GM10266 (cell line): ENCODE measurements around the gene CCL5.
A peak's percentile ranks its signal among the peaks of the same experiment; 100 is the strongest.
"Not testable (repeated sequence)": the region's sequence is repeated elsewhere in the genome, so short reads cannot be mapped to it uniquely, and the experiment has no call there.

Source experiments
- DNase-seq: peaks from one replicate; pipeline ENCODE4 v3.0.0; 2012; ENCODE audit errors: extremely low spot score
- TF ChIP-seq, protein P1 (sequence below): IDR thresholded peaks from 2 replicates; pipeline ENCODE4 v1.5.1; 2012; ENCODE audit warnings: mild to moderate bottlenecking, low read depth; ENCODE audit not compliant: control insufficient read depth, insufficient read depth; ENCODE audit errors: missing control alignments

CCL5 gene

DNA sequence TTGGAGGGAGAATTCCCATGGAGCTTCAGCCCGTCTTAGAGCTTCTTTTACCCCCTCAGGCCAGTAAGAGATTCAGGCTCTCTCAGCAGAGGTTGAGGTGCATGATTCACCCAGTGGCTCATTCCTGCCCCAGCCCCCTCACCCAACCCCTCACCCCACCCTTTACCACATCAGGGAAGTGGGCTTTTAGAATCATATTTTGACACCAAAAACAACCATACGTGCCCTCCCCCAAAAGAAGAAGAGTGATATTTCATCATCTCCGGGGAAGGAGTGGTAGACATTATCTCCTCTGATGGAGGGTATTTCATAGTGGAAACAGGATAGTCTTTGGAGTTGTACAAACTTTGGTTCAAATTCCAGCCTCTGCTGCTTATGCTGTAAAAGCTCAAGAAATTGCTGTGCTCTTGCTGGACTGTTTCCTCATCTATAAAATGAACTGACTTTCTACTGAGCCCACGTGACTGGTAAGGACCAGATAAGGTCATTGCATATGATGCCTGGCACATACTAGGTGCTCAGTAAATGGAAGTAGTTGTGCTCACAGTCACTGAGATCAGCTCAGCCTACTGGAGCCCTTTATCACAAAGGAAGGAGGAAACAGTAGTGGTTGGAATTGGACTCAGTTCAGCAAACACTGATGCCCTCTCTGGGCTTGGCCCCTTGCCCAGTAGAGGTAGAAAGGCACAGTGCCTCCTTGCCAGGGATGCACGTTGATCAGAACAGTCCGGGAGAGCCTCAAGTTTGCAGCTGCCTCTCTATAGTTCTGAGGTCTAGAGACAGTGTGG lies 18.3 kb upstream of the CCL5 start:
- no peak for DNase-seq
- TF ChIP-seq, protein P1, sequence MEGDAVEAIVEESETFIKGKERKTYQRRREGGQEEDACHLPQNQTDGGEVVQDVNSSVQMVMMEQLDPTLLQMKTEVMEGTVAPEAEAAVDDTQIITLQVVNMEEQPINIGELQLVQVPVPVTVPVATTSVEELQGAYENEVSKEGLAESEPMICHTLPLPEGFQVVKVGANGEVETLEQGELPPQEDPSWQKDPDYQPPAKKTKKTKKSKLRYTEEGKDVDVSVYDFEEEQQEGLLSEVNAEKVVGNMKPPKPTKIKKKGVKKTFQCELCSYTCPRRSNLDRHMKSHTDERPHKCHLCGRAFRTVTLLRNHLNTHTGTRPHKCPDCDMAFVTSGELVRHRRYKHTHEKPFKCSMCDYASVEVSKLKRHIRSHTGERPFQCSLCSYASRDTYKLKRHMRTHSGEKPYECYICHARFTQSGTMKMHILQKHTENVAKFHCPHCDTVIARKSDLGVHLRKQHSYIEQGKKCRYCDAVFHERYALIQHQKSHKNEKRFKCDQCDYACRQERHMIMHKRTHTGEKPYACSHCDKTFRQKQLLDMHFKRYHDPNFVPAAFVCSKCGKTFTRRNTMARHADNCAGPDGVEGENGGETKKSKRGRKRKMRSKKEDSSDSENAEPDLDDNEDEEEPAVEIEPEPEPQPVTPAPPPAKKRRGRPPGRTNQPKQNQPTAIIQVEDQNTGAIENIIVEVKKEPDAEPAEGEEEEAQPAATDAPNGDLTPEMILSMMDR: no peak

DNA sequence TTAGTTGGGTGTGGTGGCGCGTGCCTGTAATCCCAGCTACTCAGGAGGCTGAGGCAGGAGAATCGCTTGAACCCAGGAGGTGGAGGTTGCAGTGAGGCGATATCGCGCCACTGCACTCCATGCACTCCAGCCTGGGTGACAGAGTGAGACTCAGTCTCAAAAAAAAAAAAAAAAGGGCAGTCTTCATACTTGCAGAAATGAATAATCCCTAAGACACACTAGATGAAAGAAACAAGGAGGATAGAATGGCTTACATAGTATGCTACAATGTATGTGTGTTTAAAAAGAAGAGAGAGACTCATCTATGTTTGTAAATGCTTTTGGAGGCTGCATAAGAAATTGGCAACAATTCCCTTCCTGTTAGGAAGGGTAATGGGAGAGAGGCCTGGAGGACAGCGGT lies 17.6 kb upstream of the CCL5 start:
- DNase-seq: not testable (repeated sequence)

DNA sequence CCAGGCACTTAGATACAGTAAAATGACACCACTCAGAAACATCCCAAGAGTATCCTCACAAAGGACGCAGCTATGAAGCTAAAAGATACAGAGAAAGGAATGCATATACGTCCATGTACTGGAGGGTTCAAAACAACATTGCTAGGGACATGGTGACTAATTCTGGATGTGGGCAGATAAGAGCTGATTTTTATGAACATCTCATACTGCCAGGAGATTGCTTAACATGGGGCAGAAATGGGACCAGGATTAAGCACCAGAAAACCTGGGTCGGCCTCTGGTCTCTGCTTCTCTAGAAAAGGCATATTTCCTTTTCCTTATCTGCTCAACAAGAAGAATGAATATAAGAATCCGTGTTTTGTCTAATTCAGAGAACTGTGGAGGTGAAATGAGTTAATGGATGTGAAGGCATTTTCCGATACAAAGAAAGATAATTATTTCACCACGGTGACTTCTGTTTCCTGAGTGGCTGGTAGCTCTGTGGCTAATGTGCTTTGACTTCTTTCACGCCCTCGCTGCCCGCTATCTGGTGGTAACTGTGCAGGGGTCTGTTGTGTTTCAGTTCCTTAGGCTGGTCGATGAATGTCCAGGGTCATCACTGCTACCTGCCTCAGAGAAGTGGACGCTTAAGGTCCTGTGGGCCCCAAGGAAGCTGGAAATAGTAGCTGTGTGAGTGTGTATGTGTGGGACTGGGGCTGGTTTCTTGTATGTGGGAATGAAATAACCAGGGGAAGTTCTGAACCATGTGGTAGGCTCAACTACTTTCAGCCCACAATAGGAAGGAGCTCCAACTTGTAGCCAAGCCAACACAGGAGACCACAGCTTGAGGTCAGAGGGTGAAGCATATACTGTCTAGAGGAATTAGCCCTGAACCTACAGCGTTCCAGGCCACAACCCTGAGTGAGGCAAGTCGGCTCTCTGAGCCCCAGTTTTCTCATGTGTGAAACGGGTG lies 15.8 kb upstream of the CCL5 start:
- TF ChIP-seq, protein P1: no peak
- DNase-seq: peak; percentile 40

DNA sequence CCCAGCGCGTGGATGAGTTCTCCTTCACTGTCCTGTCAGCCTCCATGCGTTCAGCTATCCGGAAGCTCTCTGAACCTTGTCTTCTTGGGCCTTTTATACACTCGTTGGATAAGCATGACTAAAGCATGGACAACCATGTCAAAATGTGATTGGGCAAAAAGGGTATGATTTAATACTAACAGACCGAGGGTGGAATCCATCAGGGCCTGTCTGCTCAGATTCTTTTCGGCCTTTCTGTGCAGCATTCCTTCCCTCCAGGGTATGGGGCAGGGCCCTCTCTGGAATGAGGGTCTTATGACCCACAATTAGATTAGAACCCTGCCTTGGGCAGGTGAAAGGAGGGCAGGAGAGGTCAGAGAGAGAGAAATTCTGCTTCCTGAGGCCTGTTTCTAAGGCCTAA lies 14.0 kb upstream of the CCL5 start:
- no peak for DNase-seq
- TF ChIP-seq, protein P1: no peak

DNA sequence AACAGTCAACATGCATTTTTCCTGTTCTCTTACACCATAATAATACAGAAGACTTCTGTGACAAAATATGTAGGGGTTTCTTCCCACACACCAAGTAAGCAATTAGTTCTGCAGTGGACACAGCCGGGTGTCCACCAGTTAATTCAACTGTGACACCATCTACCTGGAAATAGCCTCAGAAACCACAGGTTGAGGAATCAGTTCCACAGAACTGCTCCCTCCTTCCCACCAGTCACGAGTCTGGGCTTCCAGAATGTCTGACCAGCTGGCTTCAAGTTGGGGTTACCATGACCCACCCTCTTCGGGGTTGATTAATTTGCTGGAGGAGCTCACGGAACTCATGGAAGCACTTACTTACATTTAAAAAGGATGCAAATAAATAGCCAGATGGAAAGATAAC lies 13.6 kb upstream of the CCL5 start:
- TF ChIP-seq, protein P1: no peak
- no peak for DNase-seq

DNA sequence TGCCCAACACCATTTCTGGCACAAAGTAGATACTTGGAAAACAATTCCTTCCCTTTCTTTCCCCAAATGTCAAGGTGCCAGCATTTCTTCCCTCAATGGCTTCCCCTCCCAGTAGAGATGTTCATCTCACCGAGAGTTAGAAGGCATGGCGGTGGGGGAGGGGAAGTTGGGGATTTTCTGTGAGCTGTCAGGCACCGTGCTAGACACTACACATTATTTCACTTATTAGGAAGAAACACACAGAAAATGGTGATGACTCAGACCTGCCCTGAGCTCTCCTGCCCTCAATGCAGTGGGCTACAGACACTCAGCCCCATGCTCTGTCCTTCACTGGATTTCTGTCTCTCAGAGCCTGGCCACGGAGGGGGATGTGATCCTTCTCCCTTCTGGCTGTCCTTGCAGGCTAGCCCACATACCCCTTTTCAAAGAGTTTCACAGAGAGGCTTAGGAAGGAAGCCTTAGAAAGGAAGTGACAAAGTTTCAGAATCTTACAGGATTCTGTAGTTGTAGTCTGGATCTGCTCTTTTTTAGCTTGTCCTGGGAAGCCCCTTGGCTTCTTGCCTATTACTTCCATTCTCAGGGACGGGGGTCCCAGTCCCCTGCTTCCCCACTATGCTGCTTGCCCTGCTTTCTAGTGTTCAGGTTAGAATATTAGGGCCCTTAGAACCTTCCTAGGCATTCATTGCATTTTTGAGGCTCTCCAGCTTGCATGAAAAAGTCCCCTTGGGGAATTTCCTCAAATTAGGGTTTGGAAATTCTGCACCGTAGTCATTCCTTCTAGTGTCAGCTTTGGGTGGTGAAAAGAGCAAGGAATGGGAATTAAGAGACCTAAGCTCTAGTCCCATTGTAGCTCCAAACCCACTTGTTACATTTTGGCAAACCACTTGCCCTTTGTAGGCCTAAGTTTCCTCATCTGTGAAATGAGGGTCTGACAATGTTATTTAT lies 12.2 kb upstream of the CCL5 start:
- TF ChIP-seq, protein P1: no peak
- peak; percentile 37 for DNase-seq

DNA sequence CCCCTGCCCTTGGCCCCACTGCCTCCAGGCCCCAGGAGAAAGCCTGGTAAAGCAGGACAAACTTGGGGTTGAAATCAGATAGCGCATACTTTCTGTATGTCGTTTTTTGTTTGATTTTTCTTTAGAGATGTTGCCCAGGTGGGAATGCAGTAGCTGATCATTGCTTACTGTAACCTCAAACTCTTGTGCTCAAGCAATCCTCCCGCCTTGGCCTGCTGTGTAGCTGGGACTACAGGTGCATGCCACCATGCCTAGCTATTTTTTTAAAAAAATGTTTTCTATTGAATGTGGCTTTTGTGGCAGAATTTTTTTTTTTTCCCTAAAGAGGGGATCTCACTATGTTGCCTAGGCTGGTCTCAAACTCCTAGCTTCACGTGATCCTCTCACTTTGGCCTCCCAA lies 11.1 kb upstream of the CCL5 start:
- DNase-seq: no peak
- TF ChIP-seq, protein P1: no peak
